Panc1 (cell line): ENCODE data around the gene B3GNT4. TPM values are rescaled to one million over a fixed set of nuclear protein-coding genes. Genes with fewer than 3 reads are reported as not detected.

Experiments
- ATAC-seq: fragments of 200-7000 bp; cut with Tn5 transposase; 2 replicates; pipeline ENCODE4 v1.9.1; 2020; ENCODE audit warnings: mild to moderate bottlenecking, moderate library complexity
- BruUV-seq: library from RNA; stranded (reverse); fragments of 400-500 nt; replicated peaks from 2 replicates; lab custom pipeline; 2021; lab: Mats Ljungman, UMichigan
- CTCF ChIA-PET: fragments of 300-600 bp; sonication (Branson Sonifier 250); formaldehyde crosslinking; loops from one replicate; lab custom pipeline; 2022; ENCODE audit warnings: antibody characterized with exemption; lab: Charles Lee
- POLR2A ChIA-PET: fragments of 300-600 bp; sonication (Branson Sonifier 250); formaldehyde crosslinking; loops from one replicate; lab custom pipeline; 2022; ENCODE audit warnings: antibody characterized with exemption; lab: Charles Lee
- DNase-seq: peaks from one replicate; pipeline ENCODE4 v3.0.0-alpha.2; 2010; ENCODE audit warnings: low read depth, low spot score
- H3K27ac ChIP-seq: 2 replicates; pipeline ENCODE4 v1.5.1; 2011; ENCODE audit warnings: mild to moderate bottlenecking, low read length, inconsistent platforms
- H3K27me3 ChIP-seq: fragments of 200-500 bp; sonication (Bioruptor generic); 2 replicates; pipeline ENCODE4 v1.6.0; 2014; ENCODE audit warnings: low read length, inconsistent platforms; ENCODE audit not compliant: control insufficient read depth, insufficient read depth
- H3K36me3 ChIP-seq: fragments of 200-500 bp; sonication (Bioruptor generic); 2 replicates; pipeline ENCODE4 v1.5.1; 2014; ENCODE audit warnings: inconsistent platforms, mild to moderate bottlenecking, low read length, moderate library complexity; ENCODE audit not compliant: control insufficient read depth, insufficient read depth
- H3K4me1 ChIP-seq: 2 replicates; pipeline ENCODE4 v1.5.1; 2011; ENCODE audit warnings: inconsistent platforms, mild to moderate bottlenecking, low read length, moderate library complexity; ENCODE audit not compliant: control insufficient read depth, insufficient read depth
- H3K4me3 ChIP-seq, 2 experiments: 2 replicates each; pipeline ENCODE4 v1.5.1; 2011 to 2012; ENCODE audit warnings: low read depth in 2 of 2, low read length in 2 of 2, mild to moderate bottlenecking in 2 of 2, inconsistent platforms in 1 of 2, moderate library complexity in 1 of 2
- H3K9me3 ChIP-seq: fragments of 200-500 bp; sonication (Bioruptor generic); 2 replicates; pipeline ENCODE4 v1.5.1; 2014; ENCODE audit warnings: low read depth, mild to moderate bottlenecking, inconsistent platforms, low read length, moderate library complexity; ENCODE audit not compliant: control insufficient read depth, insufficient read depth
- CTCF ChIP-seq: fragments of 450-650 bp; IDR thresholded peaks from 2 replicates; pipeline ENCODE4 v1.5.1; 2017; ENCODE audit warnings: mild to moderate bottlenecking
- POLR2AphosphoS5 ChIP-seq: IDR thresholded peaks from 2 replicates; pipeline ENCODE4 v1.6.1; 2012; ENCODE audit warnings: mild to moderate bottlenecking, low read depth, low read length, moderate library complexity
- REST ChIP-seq, 2 experiments: IDR thresholded peaks; 2 replicates each; pipeline ENCODE4 v1.6.1; 2011 to 2012; ENCODE audit warnings: low read depth in 2 of 2, control low read depth in 1 of 2, low read length in 1 of 2, mild to moderate bottlenecking in 1 of 2, moderate library complexity in 1 of 2; ENCODE audit not compliant: insufficient read depth in 1 of 2
- SIN3A ChIP-seq: IDR thresholded peaks from 2 replicates; pipeline ENCODE4 v1.6.1; 2012; ENCODE audit warnings: low read depth, mild to moderate bottlenecking, low read length, moderate library complexity, borderline replicate concordance; ENCODE audit not compliant: insufficient read depth
- TCF7L2 ChIP-seq: IDR thresholded peaks from 2 replicates; pipeline ENCODE4 v1.6.1; 2011; ENCODE audit warnings: mild to moderate bottlenecking, low read depth, low read length, inconsistent platforms
- in situ Hi-C: cut with HindIII; loops from 2 replicates; pipeline ENCODE4 v1.10.0; 2016; ENCODE audit warnings: low sequenced_read_pairs, low pct_unique_long_range_greater_than_20kb
- intact Hi-C: fragments of 100-400 bp; cut with micrococcal nuclease; formaldehyde crosslinking; loops from one replicate; pipeline ENCODE4 v1.10.0; 2022; ENCODE audit not compliant: unreplicated experiment
- total RNA-seq: library from RNA; stranded (reverse); gene quantifications from one replicate; pipeline ENCODE4 v1.2.1, GENCODE V29; 2021; ENCODE audit not compliant: unreplicated experiment

Gene B3GNT4
- total RNA-seq, 1 experiment from 2014 or later = 1.8 TPM

GRCh38 chr12:122192441-122192840, 11.1 kb upstream of the B3GNT4 start:
- POLR2A ChIA-PET = interaction anchor here (0.5 kb wide), 1 partner anchor 19 kb away, joined by 4 read pairs; no protein-coding TSS in a partner anchor
- ATAC-seq (no peak), DNase-seq (no peak)
- in situ Hi-C loops = no loop called here
- no peak overlapping the region for H3K4me3 ChIP-seq
- H3K27ac ChIP-seq = no peak overlapping the region
- no peaks in the 10 kb centered on the region for H3K9me3 ChIP-seq
- BruUV-seq = no TSS peak
- intact Hi-C loops = no loop called here
- no peaks in the 10 kb centered on the region for H3K27me3 ChIP-seq
- no peaks in the 10 kb centered on the region for H3K36me3 ChIP-seq
- CTCF ChIA-PET = no interaction called here
- TF ChIP-seq POLR2AphosphoS5 = no peak
- no peak for TF ChIP-seq TCF7L2
- TF ChIP-seq SIN3A = no peak
- no peak for TF ChIP-seq CTCF
- no peak for TF ChIP-seq REST (IDR thresholded peaks at IDR 0.05; ENCODE audit: insufficient read depth in 1 of 2, low read depth in 2 of 2, low read length in 1 of 2)
- no peaks in the 10 kb centered on the region for H3K4me1 ChIP-seq

GRCh38 chr12:122194804-122195203, 8.7 kb upstream of the B3GNT4 start:
- Histone ChIP-seq H3K27ac (no peak overlapping the region), H3K36me3 (no peaks in the 10 kb centered on the region), H3K9me3 (no peaks in the 10 kb centered on the region), H3K4me3 (no peak overlapping the region), H3K4me1 (no peaks in the 10 kb centered on the region), H3K27me3 (no peaks in the 10 kb centered on the region)
- ATAC-seq (no peak), DNase-seq (no peak)
- in situ Hi-C loops (no loop called here), intact Hi-C loops (no loop called here)
- no peak for TF ChIP-seq SIN3A
- no peak for TF ChIP-seq CTCF
- TF ChIP-seq POLR2AphosphoS5 = no peak
- TF ChIP-seq REST (IDR thresholded peaks at IDR 0.05; ENCODE audit: insufficient read depth in 1 of 2, low read depth in 2 of 2, low read length in 1 of 2) = no peak
- no peak for TF ChIP-seq TCF7L2
- CTCF ChIA-PET = no interaction called here
- BruUV-seq = no TSS peak
- POLR2A ChIA-PET = no interaction called here
